H1 (cell line): ENCODE measurements around the gene PDZRN3. TPM values are rescaled to one million over a fixed set of nuclear protein-coding genes. Genes with fewer than 3 reads are reported as not detected.

Experiments used
- CTCF ChIA-PET: fragments of 300-600 bp; sonication (Branson Sonifier 250); formaldehyde crosslinking; loops from one replicate; lab custom pipeline; 2021; ENCODE audit not compliant: partially characterized antibody; lab: Charles Lee
- POLR2A ChIA-PET: fragments of 300-600 bp; sonication (Branson Sonifier 250); formaldehyde crosslinking; loops from one replicate; lab custom pipeline; 2021; ENCODE audit warnings: inconsistent platforms; ENCODE audit not compliant: partially characterized antibody; lab: Charles Lee
- DNase-seq, 2 experiments: peaks; one replicate each; pipeline versions ENCODE4 v3.0.0 to v3.0.0-alpha.2; 2010 to 2022; ENCODE audit warnings: low spot score in 2 of 2, low read depth in 1 of 2, mixed read lengths in 1 of 2
- FAIRE-seq: peaks from 2 replicates; lab custom pipeline; 2011; peaks lifted over from hg19 to GRCh38; lab: Jason Lieb, UNC
- H2AFZ ChIP-seq: 2 replicates; pipeline ENCODE4 v1.8.1; 2012; ENCODE audit warnings: low read length, inconsistent platforms
- H2AK5ac ChIP-seq: 2 replicates; pipeline ENCODE4 v1.6.1; 2013; ENCODE audit warnings: low read depth, low read length
- H2BK120ac ChIP-seq: replicated peaks from 2 replicates; pipeline ENCODE3; 2013; ENCODE audit warnings: low read depth, low read length, inconsistent platforms
- H2BK12ac ChIP-seq: 2 replicates; pipeline ENCODE4 v1.6.1; 2013; ENCODE audit warnings: low read depth, low read length
- H2BK15ac ChIP-seq: 2 replicates; pipeline ENCODE4 v1.6.1; 2013; ENCODE audit warnings: low read length
- H2BK20ac ChIP-seq: 2 replicates; pipeline ENCODE4 v1.6.1; 2013; ENCODE audit warnings: low read length
- H2BK5ac ChIP-seq: 2 replicates; pipeline ENCODE4 v1.6.1; 2013; ENCODE audit warnings: low read depth, low read length
- H3K14ac ChIP-seq: 2 replicates; pipeline ENCODE4 v1.6.1; 2013; ENCODE audit warnings: inconsistent platforms; ENCODE audit not compliant: insufficient read length
- H3K18ac ChIP-seq: 2 replicates; pipeline ENCODE4 v1.6.1; 2013; ENCODE audit warnings: low read length; ENCODE audit errors: extremely low read depth
- H3K23ac ChIP-seq: 2 replicates; pipeline ENCODE4 v1.6.1; 2013; ENCODE audit warnings: inconsistent platforms; ENCODE audit not compliant: insufficient read length
- H3K23me2 ChIP-seq: 2 replicates; pipeline ENCODE4 v1.6.1; 2013; ENCODE audit warnings: low read depth, low read length
- H3K27ac ChIP-seq: 2 replicates; pipeline ENCODE4 v1.6.1; 2011; ENCODE audit warnings: low read depth, low read length, inconsistent platforms
- H3K27me3 ChIP-seq, 4 experiments: replicated peaks in 1 of 4; 1 replicate in 1 of 4; 2 replicates in 3 of 4; pipeline versions ENCODE4 v1.6.1 to v1.8.1; 2011 to 2013; ENCODE audit warnings: low read length in 3 of 4, mild to moderate bottlenecking in 3 of 4, inconsistent platforms in 2 of 4, mixed read lengths in 2 of 4, moderate library complexity in 1 of 4; ENCODE audit not compliant: control insufficient read depth in 3 of 4, insufficient read depth in 3 of 4; ENCODE audit errors: extremely low read depth in 1 of 4
- H3K36me3 ChIP-seq, 4 experiments: 2 replicates each; pipeline versions ENCODE4 v1.6.1 to v1.8.1; 2011 to 2013; ENCODE audit warnings: mild to moderate bottlenecking in 4 of 4, low read length in 3 of 4, moderate library complexity in 2 of 4, control low read depth in 1 of 4, inconsistent platforms in 1 of 4; ENCODE audit not compliant: insufficient read depth in 4 of 4, control insufficient read depth in 2 of 4
- H3K4ac ChIP-seq: replicated peaks from 2 replicates; pipeline ENCODE3; 2013; ENCODE audit warnings: low read length, low read depth, mixed read lengths, inconsistent platforms; ENCODE audit not compliant: insufficient read length
- H3K4me1 ChIP-seq, 4 experiments: replicated peaks in 1 of 4; 1 replicate in 1 of 4; 2 replicates in 3 of 4; pipeline versions ENCODE4 v1.6.1 to v1.8.1; 2011 to 2013; ENCODE audit warnings: low read length in 3 of 4, inconsistent platforms in 2 of 4, mixed read lengths in 1 of 4; ENCODE audit not compliant: insufficient read depth in 4 of 4, control insufficient read depth in 3 of 4
- H3K4me2 ChIP-seq, 2 experiments: 2 replicates each; pipeline versions ENCODE4 v1.6.1 to v1.8.1; 2011 to 2013; ENCODE audit warnings: low read depth in 2 of 2, low read length in 2 of 2, control low read depth in 1 of 2, inconsistent platforms in 1 of 2, mild to moderate bottlenecking in 1 of 2; ENCODE audit not compliant: insufficient read depth in 1 of 2
- H3K4me3 ChIP-seq, 4 experiments: fragments of 200-600, 300-600 bp in 1 of 4; sonication (generic), shearing (Covaris generic), sonication (Bioruptor Twin) in 1 of 4; 2 replicates each; pipeline versions ENCODE4 v1.5.1 to v1.8.1; 2011 to 2016; ENCODE audit warnings: low read length in 4 of 4, low read depth in 3 of 4, control low read depth in 2 of 4, inconsistent platforms in 2 of 4, mild to moderate bottlenecking in 2 of 4, mixed read lengths in 1 of 4, moderate library complexity in 1 of 4; ENCODE audit not compliant: insufficient read depth in 2 of 4; ENCODE audit errors: extremely low read depth in 1 of 4
- H3K56ac ChIP-seq: replicated peaks from 2 replicates; pipeline ENCODE3; 2013; ENCODE audit warnings: low read depth, mild to moderate bottlenecking, mixed read lengths, low read length, inconsistent platforms; ENCODE audit not compliant: insufficient read length
- H3K79me1 ChIP-seq: 2 replicates; pipeline ENCODE4 v1.6.1; 2013; ENCODE audit warnings: low read depth, low read length, control low read depth
- H3K79me2 ChIP-seq, 2 experiments: 2 replicates each; pipeline versions ENCODE4 v1.6.1 to v1.8.1; 2012 to 2013; ENCODE audit warnings: low read length in 2 of 2, mild to moderate bottlenecking in 2 of 2, inconsistent platforms in 1 of 2; ENCODE audit not compliant: insufficient read depth in 2 of 2, control insufficient read depth in 1 of 2
- H3K9ac ChIP-seq, 4 experiments: replicated peaks in 1 of 4; 1 replicate in 1 of 4; 2 replicates in 3 of 4; pipeline versions ENCODE4 v1.6.1 to v1.8.1; 2011 to 2013; ENCODE audit warnings: low read depth in 3 of 4, low read length in 3 of 4, control low read depth in 2 of 4, mild to moderate bottlenecking in 2 of 4, moderate library complexity in 2 of 4, inconsistent platforms in 1 of 4; ENCODE audit errors: extremely low read depth in 1 of 4
- H3K9me3 ChIP-seq, 2 experiments: 2 replicates each; pipeline versions ENCODE4 v1.6.1 to v1.8.1; 2012 to 2013; ENCODE audit warnings: mild to moderate bottlenecking in 2 of 2, moderate library complexity in 2 of 2, control low read depth in 1 of 2, inconsistent platforms in 1 of 2, low read depth in 1 of 2, low read length in 1 of 2, mixed read lengths in 1 of 2; ENCODE audit not compliant: insufficient read depth in 2 of 2
- H4K20me1 ChIP-seq, 2 experiments: replicated peaks in 1 of 2; 2 replicates each; pipeline versions ENCODE3 to v1.8.1; 2011 to 2013; ENCODE audit warnings: inconsistent platforms in 2 of 2, low read length in 2 of 2, mild to moderate bottlenecking in 1 of 2; ENCODE audit not compliant: insufficient read depth in 2 of 2, control insufficient read depth in 1 of 2
- H4K5ac ChIP-seq: 2 replicates; pipeline ENCODE4 v1.6.1; 2013; ENCODE audit warnings: low read length, low read depth, mixed read lengths, inconsistent platforms; ENCODE audit not compliant: insufficient read length
- H4K8ac ChIP-seq: 2 replicates; pipeline ENCODE4 v1.8.0; 2013; ENCODE audit warnings: mild to moderate bottlenecking, moderate library complexity, low read length, inconsistent platforms; ENCODE audit not compliant: insufficient read depth; ENCODE audit errors: extremely low read depth
- H4K91ac ChIP-seq: replicated peaks from 2 replicates; pipeline ENCODE3; 2013; ENCODE audit warnings: low read length, mixed read lengths, inconsistent platforms; ENCODE audit not compliant: insufficient read length
- BACH1 ChIP-seq: IDR thresholded peaks from 2 replicates; pipeline ENCODE4 v1.6.1; 2012; ENCODE audit warnings: low read length, improper control_type of control experiment
- MAFK ChIP-seq: IDR thresholded peaks from 2 replicates; pipeline ENCODE4 v1.6.1; 2012; ENCODE audit warnings: low read depth, mild to moderate bottlenecking, improper control_type of control experiment, low read length
- MAX ChIP-seq: IDR thresholded peaks from 2 replicates; pipeline ENCODE4 v1.6.1; 2012; ENCODE audit warnings: inconsistent platforms
- POU5F1 ChIP-seq: IDR thresholded peaks from 2 replicates; pipeline ENCODE4 v1.6.1; 2011; ENCODE audit warnings: low read depth, mild to moderate bottlenecking, low read length, moderate library complexity
- RFX5 ChIP-seq: IDR thresholded peaks from 2 replicates; pipeline ENCODE4 v1.6.1; 2011; ENCODE audit warnings: low read depth, low read length, improper control_type of control experiment, borderline replicate concordance
- SIN3A ChIP-seq, 2 experiments: IDR thresholded peaks in 1 of 2; conservative IDR thresholded peaks in 1 of 2; 2 replicates each; pipeline ENCODE4 v1.6.1; 2011 to 2012; ENCODE audit warnings: low read length in 2 of 2, improper control_type of control experiment in 1 of 2, low read depth in 1 of 2, mild to moderate bottlenecking in 1 of 2
- SP1 ChIP-seq: IDR thresholded peaks from 2 replicates; pipeline ENCODE4 v1.6.1; 2011; ENCODE audit warnings: low read depth, low read length
- WGBS, 2 experiments: shearing (Covaris generic) in 1 of 2; methylation state at CpG; one replicate each; pipeline versions ENCODE4 v1.1.6 to v1.1.7; 2013 to 2015; ENCODE audit warnings: low lambda C conversion rate in 2 of 2, mixed read lengths in 2 of 2, inconsistent platforms in 1 of 2, low coverage in 1 of 2, missing lambda C conversion rate in 1 of 2; ENCODE audit not compliant: insufficient replicate concordance in 2 of 2, insufficient coverage in 1 of 2, insufficient read length in 1 of 2; ENCODE audit errors: extremely low coverage in 1 of 2, missing lambda C conversion rate in 1 of 2; 5-methylcytosine and 5-hydroxymethylcytosine counted together
- polyA plus RNA-seq, 7 experiments: library from polyadenylated mRNA; depleted of rRNA in 3 of 7; stranded (reverse) in 5 of 7; unstranded in 2 of 7; fragments of >200 nt in 5 of 7; fragments of 200-250 nt in 2 of 7; gene quantifications; 1 replicate in 5 of 7; 2 replicates in 1 of 7; 4 replicates in 1 of 7; pipeline versions ENCODE4 v1.2.1 to v1.2.3, GENCODE V29; 2011 to 2013; ENCODE audit warnings: missing spikeins in 2 of 7, mixed read lengths in 2 of 7
- total RNA-seq: library from RNA; stranded (reverse); fragmentation: NEBNext Ultra II Directional; extraction: Animal tissue kit (Norgen Biotek cat#: 25700); gene quantifications from 2 replicates; pipeline ENCODE4 v1.2.1, GENCODE V29; 2021

PDZRN3 gene
- total and polyA plus RNA-seq, 2 of the 8 experiments (the other 6 are each of a cell fraction or from before 2014, with no cell fraction given): 4.2 to 20.5 TPM

- no peak for FAIRE-seq
- Histone ChIP-seq H3K23ac (no peak overlapping the region), H3K23me2 (no peaks in the 10 kb centered on the region), H2BK15ac (no peak overlapping the region), H2AFZ (no peak overlapping the region), H3K4ac (no peak overlapping the region), H4K20me1 (no peaks in the 10 kb centered on the region), H4K8ac (no peak overlapping the region), H3K56ac (no peak overlapping the region), H2BK20ac (no peak overlapping the region), H3K4me1 (peaks cover 0 to 9% (median 2%) of the 10 kb centered on the region in 4 experiments; a peak in 3 of 7 replicates), H3K14ac (no peak overlapping the region), H3K18ac (no peak overlapping the region), H3K9me3 (peaks cover 2 to 7% of the 10 kb centered on the region in 2 experiments; a peak in 2 of 4 replicates), H3K27ac (no peak overlapping the region), H4K91ac (no peak overlapping the region), H3K36me3 (no peaks in the 10 kb centered on the region; a peak in 1 of 8 replicates), H2AK5ac (no peak overlapping the region), H3K4me3 (no peak overlapping the region), H3K4me2 (no peak overlapping the region), H3K27me3 (no peaks in the 10 kb centered on the region), H2BK120ac (no peak overlapping the region), H3K79me1 (no peaks in the 10 kb centered on the region), H2BK5ac (no peak overlapping the region), H3K79me2 (peaks cover 0 to 4% of the 10 kb centered on the region in 2 experiments; a peak in 1 of 4 replicates), H2BK12ac (no peak overlapping the region), H3K9ac (no peak overlapping the region), H4K5ac (no peak overlapping the region)
- ChIA-PET POLR2A (interaction anchor here (1.6 kb wide), 1 partner anchor 10 kb away, joined by 5 read pairs; no protein-coding TSS in a partner anchor), CTCF (interaction anchor here (1.3 to 1.5 kb wide), 3 partner anchors 9 to 28 kb away, joined by 3 to 6 read pairs (median 4); no protein-coding TSS in a partner anchor)
- no peak for DNase-seq
- TF ChIP-seq BACH1 (no peak), MAFK (no peak), SP1 (no peak), MAX (no peak), RFX5 (no peak), POU5F1 (no peak), SIN3A (conservative IDR thresholded peaks at IDR 0.05 in 1 of 2, IDR thresholded peaks at IDR 0.05 in 1 of 2; ENCODE audit: low read depth in 1 of 2, low read length in 2 of 2) (no peak)
- 89% methylated on average over 1 of the region's 1 CpG; no CpG with 5 or more reads in 1 of the 2 experiments for WGBS, 2 experiments
Measured at GRCh38 chr3:73474619-73475018, 150.1 kb downstream of the PDZRN3 start.
